ENCODE results near the gene TMEM169.
A peak's percentile ranks its signal among the peaks of the same experiment; 100 is the strongest.
"Not testable (repeated sequence)": the region's sequence is repeated elsewhere in the genome, so short reads cannot be mapped to it uniquely, and the experiment has no call there.

The TMEM169 gene

DNA sequence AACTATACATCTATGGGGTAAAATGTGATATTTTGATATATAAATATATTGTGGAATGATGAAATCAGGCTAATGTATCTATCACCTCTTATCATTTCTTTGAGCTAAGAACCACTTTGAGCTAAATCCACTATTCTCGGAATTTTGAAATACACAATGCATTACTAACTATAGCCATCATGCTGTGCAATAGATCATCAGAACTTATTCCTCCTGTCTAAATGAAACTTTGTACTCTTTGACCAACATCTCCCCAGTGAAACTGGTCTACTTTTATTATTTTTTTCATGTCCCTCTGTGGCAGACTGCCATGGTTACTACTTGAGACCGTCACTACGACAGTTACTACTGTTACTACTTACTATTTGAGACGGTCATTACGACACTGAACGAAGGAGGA lies 11.5 kb upstream of the TMEM169 start:
- FAIRE-seq = no peak
- DNase-seq (ENCODE audit: insufficient read length, low spot score) = no peak

DNA sequence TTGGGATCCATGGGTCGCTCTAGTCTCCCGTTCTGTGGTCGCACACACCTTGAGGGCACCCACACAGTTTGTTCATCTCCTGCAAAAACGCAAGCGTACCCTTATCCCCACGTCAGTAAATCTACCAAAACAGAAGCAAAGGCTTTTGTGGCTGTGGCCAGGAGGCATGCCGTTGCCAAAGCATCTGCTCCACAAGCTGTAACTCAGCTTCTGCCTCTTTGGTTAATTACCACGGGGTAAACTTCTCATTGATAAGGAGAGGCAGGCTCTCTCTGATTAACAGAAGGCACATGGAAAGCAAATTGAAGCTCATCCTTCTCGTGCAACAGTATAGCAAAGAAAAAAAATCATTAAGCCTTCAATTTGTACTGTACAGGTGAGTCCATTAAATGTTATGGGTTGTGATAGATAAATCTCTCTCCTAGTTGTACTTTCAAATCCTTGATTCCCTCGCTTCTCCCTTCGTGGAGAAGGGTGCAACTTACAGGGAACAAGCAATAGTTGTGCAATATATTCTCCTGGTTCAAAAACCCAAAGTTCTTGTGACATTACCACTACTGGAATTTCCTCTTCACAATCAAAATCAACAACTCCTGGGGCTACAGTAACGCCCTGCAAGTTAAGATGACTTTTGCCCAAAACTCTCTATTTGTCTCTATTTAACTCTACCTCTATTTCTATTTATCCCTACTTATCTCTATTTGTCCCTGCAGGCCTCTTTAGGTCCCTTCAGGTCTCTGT lies 10.4 kb upstream of the TMEM169 start:
- DNase-seq (ENCODE audit: insufficient read length, low spot score) = no peak
- no peak for FAIRE-seq

DNA sequence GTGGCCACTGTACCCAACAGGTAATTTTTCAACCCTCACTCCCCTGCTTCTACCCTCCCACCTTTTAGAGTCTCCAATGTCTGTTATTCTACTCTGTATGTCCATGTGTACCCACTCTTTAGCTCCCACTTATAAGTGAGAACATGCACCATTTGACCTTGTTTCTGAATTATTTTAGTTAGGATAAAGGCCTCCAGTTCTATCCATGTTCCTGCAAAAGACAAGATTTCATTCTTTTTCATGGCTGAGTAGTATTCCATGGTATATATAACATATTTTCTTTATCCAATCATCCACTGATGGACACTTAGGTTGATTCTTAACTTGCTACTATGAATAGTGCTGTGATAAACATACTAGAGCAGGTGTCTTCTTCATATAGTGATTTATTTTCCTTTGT lies 9.2 kb upstream of the TMEM169 start:
- FAIRE-seq (no peak), DNase-seq (ENCODE audit: insufficient read length, low spot score) (no peak)

DNA sequence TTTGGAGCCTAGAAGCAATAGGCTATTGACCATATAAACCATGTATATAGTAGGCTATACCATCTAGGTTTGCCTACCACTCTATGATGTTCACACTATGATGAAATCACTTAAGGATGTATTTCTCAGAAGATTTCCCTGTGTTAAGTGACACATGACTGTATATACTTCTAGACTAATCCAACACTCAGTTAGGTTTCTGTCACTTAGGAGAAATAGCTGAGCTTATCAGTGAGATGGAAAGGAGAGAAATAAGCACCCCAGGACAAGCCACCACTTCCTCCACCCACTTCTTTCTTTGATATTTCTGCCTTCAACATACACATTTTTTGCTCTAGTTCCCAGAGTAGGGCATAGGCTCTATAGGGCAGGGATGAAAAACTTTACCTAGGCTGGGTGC lies 7.9 kb upstream of the TMEM169 start:
- DNase-seq (ENCODE audit: insufficient read length, low spot score) (no peak), FAIRE-seq (no peak)

DNA sequence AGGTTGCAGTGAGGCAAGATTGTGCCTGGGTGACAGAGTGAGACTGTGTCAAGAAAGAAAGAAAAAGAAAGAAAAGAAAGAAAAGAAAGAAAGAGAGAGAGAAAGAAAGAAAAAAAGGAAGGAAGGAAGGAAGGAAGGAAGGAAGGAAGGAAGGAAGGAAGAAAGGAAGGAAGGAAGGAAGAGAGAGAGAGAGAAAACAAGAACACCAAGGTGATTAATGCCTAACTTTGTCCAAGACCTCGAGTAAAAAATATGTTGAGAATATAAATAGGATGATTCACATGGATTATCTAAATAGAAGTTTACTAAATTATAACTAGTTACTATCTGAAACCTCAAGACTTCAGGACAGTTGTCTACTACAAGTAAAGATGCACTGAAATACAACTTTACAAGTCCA lies 7.3 kb upstream of the TMEM169 start:
- DNase-seq (ENCODE audit: insufficient read length, low spot score) = no peak
- no peak for FAIRE-seq

DNA sequence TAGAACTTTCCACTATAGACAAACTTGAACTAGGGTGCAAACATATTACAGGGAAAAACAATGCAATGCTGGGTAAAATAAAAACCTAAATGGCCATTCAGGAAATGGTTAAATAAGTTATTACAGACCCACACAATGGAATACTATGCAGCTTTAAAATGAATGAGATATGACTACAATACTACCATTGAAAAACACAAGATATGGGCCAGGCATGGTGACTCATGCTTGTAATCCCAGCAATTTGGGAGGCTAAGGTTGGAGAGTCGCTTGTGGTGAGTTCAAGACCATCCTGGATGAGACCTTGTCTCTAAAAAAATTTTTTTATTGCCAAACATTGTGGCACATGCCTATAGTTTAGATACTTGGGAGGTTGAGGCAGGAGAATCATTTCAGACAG lies 6.9 kb upstream of the TMEM169 start:
- no peak for DNase-seq (ENCODE audit: insufficient read length, low spot score)
- FAIRE-seq = no peak

DNA sequence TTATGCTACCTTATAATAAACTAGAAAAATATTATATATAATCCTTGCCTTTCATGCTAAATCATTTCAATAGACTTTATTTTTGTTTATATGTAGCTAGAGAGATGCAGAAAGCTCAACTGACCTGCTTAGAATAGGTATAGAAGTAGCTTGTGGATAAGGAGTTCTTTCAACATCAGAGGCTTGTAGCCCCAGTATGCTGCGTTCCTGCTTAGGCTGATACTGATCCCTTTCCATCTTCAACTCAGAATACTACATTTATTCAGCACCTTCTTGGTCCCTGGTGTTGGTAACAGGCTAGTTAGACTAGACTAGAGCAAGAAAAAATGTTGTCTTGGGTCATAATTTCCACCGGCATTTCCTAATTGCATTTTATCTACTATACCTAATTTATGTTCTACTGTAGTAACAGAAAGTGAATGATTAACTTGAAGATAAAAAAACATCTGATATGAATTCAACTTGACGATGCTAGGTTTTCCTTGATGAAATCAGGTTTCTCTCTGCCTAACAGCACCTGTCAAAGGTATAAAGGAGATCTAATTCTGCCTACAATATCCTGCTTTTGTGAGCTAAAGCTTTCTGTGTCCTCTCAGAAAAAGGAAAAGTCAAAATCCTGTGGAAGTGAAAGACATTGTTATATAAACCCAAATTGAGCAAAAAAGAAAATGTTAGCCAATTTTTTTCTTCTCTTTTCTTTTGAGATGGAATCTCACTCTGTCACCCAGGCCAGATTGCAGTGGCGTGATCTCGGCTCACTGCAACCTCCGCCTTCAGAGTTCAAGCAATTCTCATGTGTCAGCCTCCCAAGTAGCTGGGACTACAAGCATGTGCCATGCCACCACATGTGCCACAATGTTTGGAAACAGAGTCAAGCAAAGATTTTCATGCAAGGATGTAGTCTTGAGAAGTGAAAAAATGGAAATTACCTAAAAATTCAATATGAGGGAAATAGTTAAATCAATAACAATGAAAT lies 5.9 kb upstream of the TMEM169 start:
- FAIRE-seq (no peak), DNase-seq (ENCODE audit: insufficient read length, low spot score) (no peak)

DNA sequence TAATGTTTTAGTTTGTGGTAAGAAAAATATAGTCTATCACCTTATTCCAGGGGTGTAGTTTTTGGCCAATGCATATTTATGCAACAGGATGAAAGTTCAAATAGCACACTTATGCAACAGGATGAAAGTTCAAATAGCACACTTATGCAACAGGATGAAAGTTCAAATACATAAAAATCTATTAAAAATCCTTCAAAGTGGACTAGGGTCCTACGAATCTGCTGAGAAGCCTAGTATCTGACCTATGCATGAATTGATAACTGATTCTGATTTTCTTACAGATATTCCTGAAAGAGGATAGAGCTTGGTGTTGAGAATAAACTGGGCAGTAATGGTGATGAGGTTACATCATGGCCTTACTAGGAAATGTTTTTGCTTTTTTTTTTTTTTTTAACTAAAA lies 2.9 kb upstream of the TMEM169 start:
- DNase-seq (ENCODE audit: insufficient read length, low spot score) = no peak
- FAIRE-seq = no peak

DNA sequence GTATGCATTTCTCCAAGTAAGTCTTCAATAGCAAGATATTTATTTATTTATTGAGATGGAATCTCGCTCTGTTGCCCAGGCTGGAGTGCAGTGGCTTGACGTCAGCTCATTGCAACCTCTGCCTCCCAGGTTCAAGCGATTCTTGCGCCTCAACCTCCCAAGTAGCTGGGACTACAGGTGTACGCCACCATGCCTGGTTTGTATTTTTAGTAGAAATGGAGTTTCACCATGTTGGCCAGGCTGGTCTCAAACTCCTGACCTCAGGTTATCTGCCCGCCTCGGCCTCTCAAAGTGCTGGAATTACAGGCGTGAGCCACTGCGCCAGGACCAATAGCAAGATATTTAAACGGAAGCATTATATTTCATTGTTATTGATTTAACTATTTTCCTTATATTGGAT lies 1.7 kb upstream of the TMEM169 start:
- not testable (repeated sequence) for DNase-seq (ENCODE audit: insufficient read length, low spot score); FAIRE-seq

DNA sequence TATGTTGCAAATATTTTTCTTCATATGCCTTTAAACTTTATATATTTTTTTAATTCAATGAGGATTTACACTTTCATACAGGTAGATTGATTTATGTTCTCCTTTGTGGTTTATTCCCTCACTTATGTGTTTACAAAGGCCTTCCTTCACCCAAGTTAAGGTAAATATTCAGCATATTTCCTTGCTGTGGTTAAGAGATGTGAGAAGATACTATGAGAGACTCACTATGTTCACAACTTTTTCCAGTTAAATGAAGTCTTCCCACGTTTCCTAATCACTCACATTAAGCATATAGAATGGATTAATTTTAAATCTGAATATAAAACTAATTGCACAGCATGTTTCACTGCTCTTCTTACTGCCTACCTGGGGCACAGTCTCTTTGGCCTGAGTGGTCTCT lies 707 bp upstream of the TMEM169 start:
- FAIRE-seq (no peak), DNase-seq (ENCODE audit: insufficient read length, low spot score) (no peak)

DNA sequence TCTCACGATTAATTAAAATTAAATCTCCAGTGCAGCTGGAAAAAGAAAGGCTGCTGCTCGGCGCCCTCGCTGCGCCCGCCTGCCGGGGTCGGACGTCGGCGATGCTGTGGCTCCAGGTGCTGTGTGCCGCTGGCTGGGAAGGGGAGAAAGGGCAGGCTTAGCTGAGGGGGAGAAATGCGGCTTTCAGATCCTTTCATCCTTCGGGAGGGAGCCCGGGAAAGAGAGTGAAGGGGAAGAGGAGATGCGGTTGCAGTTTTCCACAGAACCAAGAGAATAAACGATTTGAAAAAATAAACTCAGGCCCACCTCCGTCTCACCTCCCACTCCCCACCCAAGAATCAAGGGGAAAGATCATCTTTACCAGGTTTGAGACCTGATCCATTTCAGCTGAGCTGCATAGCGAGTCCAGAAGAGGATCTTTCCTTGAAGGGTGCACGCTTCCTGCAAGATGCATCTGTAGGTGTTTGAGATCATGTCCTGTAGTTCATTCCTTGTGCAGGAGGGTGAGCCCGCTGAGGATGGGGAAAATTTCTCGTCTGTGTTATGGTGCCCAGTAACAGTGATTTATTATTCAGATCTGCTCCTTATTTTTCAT lies 495 bp downstream of the TMEM169 start:
- FAIRE-seq (no peak), DNase-seq (ENCODE audit: insufficient read length, low spot score) (no peak)

DNA sequence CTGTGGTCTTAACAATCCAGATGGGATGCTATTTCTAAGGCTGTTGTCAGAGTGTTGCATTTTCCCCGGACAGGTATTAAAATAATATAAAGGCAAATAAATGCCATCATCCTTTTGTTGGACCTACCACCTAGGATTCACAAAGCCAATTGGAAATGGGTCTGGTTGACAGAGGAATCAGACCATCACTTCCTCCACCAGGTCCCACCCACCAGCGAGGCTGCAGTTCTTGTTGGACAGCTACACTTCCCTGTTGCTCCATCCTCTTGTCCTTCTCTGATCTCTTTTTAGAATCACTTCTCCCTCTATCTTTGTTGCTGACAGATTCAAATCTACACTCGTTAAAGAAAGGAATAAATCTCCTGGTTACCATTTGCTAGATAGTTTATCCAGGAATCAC lies 1.1 kb downstream of the TMEM169 start:
- FAIRE-seq (no peak), DNase-seq (ENCODE audit: insufficient read length, low spot score) (no peak)

DNA sequence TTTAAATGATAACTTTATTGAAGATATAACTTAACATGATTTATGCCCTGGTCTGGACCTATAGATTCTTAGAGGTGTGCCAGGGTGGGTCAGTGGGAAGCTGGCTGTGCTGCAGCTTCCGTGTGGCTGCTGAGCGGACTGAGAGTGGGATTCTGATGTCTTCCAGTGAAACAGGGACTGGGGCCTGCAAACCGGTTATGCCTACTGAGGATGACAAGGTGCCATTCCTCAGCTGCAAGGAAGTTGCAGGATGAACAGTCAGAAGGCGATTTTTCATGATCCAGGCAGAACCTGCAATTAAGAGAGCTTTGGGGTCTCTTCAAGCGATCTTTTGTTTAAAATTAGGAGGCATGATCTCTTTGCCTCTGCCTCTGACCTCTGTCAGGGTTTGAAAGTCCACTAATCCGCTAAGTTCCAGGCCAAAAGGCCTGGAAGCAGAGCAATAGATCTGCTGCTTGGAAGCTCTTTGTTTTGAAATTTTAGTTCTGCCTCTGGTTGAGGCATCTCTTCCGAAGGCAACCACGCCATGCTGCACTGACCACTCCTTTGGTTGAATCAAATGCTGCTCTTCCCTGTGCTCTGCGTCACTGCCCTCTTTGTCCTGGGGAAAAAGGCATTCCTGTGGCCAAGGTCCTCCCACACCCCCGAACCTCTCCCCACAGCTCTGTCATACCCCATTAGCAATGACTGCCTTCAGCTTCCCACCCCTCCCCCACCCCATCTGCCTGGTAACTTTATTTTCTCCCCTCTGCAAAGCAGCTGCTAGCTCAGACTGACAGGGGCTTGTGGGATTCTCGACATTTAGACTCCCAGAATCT lies 2.0 kb downstream of the TMEM169 start:
- FAIRE-seq = peak; percentile 49
- peak; percentile 42 for DNase-seq (ENCODE audit: insufficient read length, low spot score)

DNA sequence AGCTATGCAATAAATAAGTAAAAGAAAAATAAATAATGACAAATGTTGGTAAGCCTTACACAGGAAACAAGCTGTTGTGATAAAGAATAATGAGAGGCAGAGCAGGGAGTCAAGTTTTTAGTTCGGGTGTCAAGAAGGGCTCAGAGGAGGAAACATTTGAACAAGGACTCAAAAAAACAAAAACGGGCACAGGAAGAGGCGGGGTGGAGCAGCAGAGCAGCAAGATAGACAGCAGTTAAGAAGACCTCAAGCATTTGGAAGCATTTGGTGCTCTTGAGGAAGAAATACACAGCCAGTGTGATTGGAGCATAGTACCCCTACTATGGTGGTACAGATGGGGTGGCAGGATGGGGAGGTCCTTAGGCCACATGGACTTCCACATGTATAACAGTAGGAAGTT lies 2.8 kb downstream of the TMEM169 start:
- DNase-seq (ENCODE audit: insufficient read length, low spot score) = no peak

DNA sequence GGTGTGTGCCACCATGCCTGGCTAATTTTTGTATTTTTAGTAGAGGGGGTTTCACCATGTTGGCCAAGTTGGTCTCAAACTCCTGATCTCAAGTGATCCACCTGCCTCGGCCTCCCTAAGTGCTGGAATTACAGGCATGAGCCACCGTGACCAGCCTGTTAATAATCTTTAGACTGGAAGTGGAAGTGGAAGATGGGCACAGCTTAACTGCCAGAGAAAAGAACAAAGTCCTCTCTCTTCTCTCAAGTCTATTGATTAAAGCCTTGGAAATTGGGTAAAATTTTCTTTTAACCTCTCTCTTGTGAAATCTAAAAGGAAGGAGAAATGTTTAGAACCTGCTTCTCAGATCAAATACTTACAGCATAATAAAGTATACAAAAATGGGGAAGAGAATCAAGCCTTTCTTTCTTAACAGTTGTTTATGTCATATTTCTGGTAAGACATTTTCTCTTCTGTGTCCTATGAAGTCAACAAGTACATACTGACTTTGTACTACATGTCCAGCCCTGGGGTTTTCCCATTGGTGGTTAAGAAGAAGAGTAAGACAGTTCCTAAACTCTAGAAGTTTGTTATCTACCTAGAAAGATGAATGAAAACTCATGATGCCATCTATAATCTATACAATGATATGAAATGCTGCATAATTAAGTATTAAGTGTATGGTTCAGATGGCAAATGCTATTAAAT lies 4.6 kb downstream of the TMEM169 start:
- FAIRE-seq (no peak), DNase-seq (ENCODE audit: insufficient read length, low spot score) (no peak)

More for the DNA sequence above, 2.8 kb downstream of the TMEM169 start:
- FAIRE-seq = no peak

DNA sequence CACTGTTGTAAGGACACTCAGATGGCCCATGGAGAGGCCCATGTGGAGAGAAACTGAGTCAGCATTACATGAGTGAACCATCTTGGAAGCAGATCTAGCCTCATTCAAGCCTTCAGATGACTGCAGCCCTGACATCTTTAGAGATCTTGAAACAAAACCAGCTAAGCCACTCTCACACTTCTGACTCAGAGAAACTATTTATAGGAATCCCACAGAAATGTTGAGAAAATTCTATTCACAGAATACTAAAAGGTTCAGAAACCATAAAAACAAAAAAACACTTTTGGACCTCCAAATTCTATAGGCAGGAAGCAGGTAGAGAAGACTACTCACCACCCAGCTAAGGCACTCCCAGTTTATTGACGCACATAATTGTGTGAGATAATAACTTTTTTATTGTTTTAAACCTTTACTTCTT lies 8.7 kb downstream of the TMEM169 start:
- FAIRE-seq = no peak
- no peak for DNase-seq (ENCODE audit: insufficient read length, low spot score)

DNA sequence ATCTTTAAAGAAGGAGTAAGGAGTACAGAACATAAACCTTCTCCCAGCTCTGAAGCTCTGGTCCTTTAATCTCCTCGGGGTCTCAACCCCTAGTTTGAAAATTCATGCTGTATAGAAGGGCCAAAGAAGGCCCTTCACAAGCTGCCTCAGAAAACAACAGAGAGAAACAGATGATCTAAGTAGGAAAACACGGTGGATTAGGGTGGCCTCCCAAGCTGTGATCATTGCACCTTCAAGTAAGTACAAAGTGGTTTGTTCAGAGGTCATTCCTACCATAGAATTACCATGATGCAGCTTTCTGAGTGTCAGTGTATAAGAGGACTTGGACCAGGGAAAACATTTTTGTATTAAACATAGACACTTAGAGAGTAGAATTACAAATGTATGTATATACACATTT lies 10.9 kb downstream of the TMEM169 start:
- DNase-seq (ENCODE audit: insufficient read length, low spot score) (no peak), FAIRE-seq (no peak)

DNA sequence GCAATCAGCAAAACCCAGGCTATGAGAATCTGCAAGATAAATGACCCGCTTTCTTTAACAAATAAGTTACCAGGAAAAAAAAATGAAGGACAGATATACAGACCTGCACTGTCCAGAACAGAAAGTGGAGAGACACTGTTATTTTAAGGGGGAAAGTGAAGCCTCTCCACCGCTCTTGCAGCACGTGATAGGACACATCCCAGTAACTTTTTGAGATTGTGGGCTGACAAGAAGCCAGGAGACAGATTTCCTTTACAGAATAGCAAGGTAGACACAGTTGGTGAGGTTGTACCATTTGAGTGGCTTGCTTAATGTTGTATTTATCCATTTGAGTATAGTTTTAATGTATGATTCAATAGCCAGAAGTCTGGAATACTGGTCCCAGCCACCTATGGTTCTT lies 13.0 kb downstream of the TMEM169 start:
- DNase-seq (ENCODE audit: insufficient read length, low spot score) = no peak
- no peak for FAIRE-seq

DNA sequence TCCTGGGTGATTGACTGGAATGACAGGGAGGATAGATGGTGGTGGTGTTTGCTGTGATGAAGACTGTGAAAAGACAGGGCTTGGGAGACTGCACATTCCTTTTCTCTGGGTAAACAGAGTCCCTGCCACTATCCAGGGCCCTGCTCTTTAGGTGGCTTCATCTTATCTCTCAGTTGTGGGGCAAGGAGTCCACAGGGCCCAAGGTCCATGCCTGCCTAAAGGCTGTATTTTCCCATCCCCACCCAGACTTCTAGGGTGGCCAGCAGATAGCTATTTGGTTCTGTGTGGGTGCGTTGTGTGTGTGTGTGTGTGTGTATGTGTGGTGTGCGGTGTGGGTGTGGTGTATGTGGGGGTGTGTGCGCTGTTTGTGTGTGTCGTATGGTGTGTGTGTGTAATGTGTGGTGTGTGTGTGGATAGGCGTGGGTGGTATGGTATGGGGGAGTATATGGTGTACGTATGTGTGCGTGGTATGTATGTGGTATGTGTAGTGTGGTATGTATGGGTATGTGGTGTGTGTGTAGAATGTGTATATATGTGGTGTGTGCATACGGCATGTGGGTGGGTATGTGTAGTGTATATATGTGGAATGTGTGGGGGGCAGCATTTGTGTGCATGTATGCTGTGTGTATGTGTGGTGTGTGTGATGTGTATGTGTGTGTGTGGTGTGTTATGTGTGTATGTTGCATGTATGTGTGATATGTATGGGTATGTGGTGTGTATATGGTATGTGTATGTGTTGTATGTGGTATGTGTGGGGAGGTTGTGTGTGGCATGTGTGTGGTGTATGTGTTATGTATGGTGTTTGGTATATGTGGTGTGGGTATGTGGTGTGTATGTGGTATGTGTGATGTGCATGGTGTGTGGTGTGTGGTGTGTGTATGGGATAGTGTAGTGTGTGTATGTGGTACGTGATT lies 17.0 kb downstream of the TMEM169 start:
- DNase-seq (ENCODE audit: insufficient read length, low spot score) (no peak), FAIRE-seq (peak; percentile 99)

Data from HTR-8/SVneo (cell line).